ENCODE results near the gene MADD. TPM values are rescaled to one million over a fixed set of nuclear protein-coding genes. Genes with fewer than 3 reads are reported as not detected.

The MADD gene
- total RNA-seq, 1 experiment from 2014 or later = 24.8 TPM

- CTCF ChIA-PET = no interaction called here
Observed at GRCh38 chr11:47335733-47336132, 65.8 kb downstream of the MADD start.

GRCh38 chr11:47336595-47336994 is 66.7 kb downstream of the MADD start:
- no peaks in the 10 kb centered on the region for H3K4me1 Mint-ChIP-seq (ENCODE audit: insufficient read depth, unreplicated experiment)
- no peaks in the 10 kb centered on the region for H3K9me3 Mint-ChIP-seq (ENCODE audit: unreplicated experiment)
- no peak overlapping the region for H3K4me3 Mint-ChIP-seq (ENCODE audit: unreplicated experiment)
- no peaks in the 10 kb centered on the region for H3K27me3 Mint-ChIP-seq (ENCODE audit: insufficient read depth, unreplicated experiment)
- intact Hi-C loops (cut with micrococcal nuclease) = no loop called here
- no TSS peak for BruUV-seq (replicated peaks)
- ChIA-PET POLR2A (interaction anchor here (0.8 kb wide), 1 partner anchor 16 kb away, joined by 3 read pairs; the partner anchor contains the start of gene MYBPC3), CTCF (no interaction called here)
- no peak for TF ChIP-seq CTCF (IDR thresholded peaks at IDR 0.05; ENCODE audit: unreplicated experiment)
- no peaks in the 10 kb centered on the region for H3K36me3 Mint-ChIP-seq (ENCODE audit: insufficient read depth, unreplicated experiment)
- no peak for DNase-seq (ENCODE audit: unreplicated experiment)
- H3K27ac Mint-ChIP-seq (ENCODE audit: low read depth, unreplicated experiment) = no peak overlapping the region

More at GRCh38 chr11:47335733-47336132, 65.8 kb downstream of the MADD start:
- POLR2A ChIA-PET = interaction anchor here (0.6 kb wide), 1 partner anchor 10 kb away, joined by 3 read pairs; no protein-coding TSS in a partner anchor
- H3K4me3 Mint-ChIP-seq (ENCODE audit: unreplicated experiment) = no peak overlapping the region
- intact Hi-C loops (cut with micrococcal nuclease) = no loop called here
- no peak for DNase-seq (ENCODE audit: unreplicated experiment)
- no TSS peak for BruUV-seq (replicated peaks)
- peaks cover 1% of the 10 kb centered on the region for H3K36me3 Mint-ChIP-seq (ENCODE audit: insufficient read depth, unreplicated experiment)
- H3K27ac Mint-ChIP-seq (ENCODE audit: low read depth, unreplicated experiment) = no peak overlapping the region
- H3K9me3 Mint-ChIP-seq (ENCODE audit: unreplicated experiment) = no peaks in the 10 kb centered on the region
- no peaks in the 10 kb centered on the region for H3K27me3 Mint-ChIP-seq (ENCODE audit: insufficient read depth, unreplicated experiment)
- TF ChIP-seq CTCF (IDR thresholded peaks at IDR 0.05; ENCODE audit: unreplicated experiment) = no peak
- H3K4me1 Mint-ChIP-seq (ENCODE audit: insufficient read depth, unreplicated experiment) = no peaks in the 10 kb centered on the region

GRCh38 chr11:47337229-47337924 is 67.4 kb downstream of the MADD start:
- no peak overlapping the region for H3K27ac Mint-ChIP-seq (ENCODE audit: low read depth, unreplicated experiment)
- TF ChIP-seq CTCF (IDR thresholded peaks at IDR 0.05; ENCODE audit: unreplicated experiment) = no peak
- POLR2A ChIA-PET = interaction anchor here (0.8 kb wide), 1 partner anchor 15 kb away, joined by 3 read pairs; the partner anchor contains the start of gene MYBPC3
- DNase-seq (ENCODE audit: unreplicated experiment) = no peak
- CTCF ChIA-PET = interaction anchor here (0.9 kb wide), 1 partner anchor 75 kb away, joined by 3 read pairs; no protein-coding TSS in a partner anchor
- no peaks in the 10 kb centered on the region for H3K27me3 Mint-ChIP-seq (ENCODE audit: insufficient read depth, unreplicated experiment)
- H3K9me3 Mint-ChIP-seq (ENCODE audit: unreplicated experiment) = no peaks in the 10 kb centered on the region
- intact Hi-C loops (cut with micrococcal nuclease) = no loop called here
- H3K4me1 Mint-ChIP-seq (ENCODE audit: insufficient read depth, unreplicated experiment) = no peaks in the 10 kb centered on the region
- BruUV-seq (replicated peaks) = no TSS peak
- H3K4me3 Mint-ChIP-seq (ENCODE audit: unreplicated experiment) = no peak overlapping the region
- no peaks in the 10 kb centered on the region for H3K36me3 Mint-ChIP-seq (ENCODE audit: insufficient read depth, unreplicated experiment)

GRCh38 chr11:47338396-47339241 is 68.7 kb downstream of the MADD start:
- no peak overlapping the region for H3K4me3 Mint-ChIP-seq (ENCODE audit: unreplicated experiment)
- ChIA-PET POLR2A (no interaction called here), CTCF (interaction anchor here (0.7 kb wide), 1 partner anchor 494 kb away, joined by 3 read pairs; no protein-coding TSS in a partner anchor)
- H3K9me3 Mint-ChIP-seq (ENCODE audit: unreplicated experiment) = no peaks in the 10 kb centered on the region
- no peak for DNase-seq (ENCODE audit: unreplicated experiment)
- no peak overlapping the region for H3K27ac Mint-ChIP-seq (ENCODE audit: low read depth, unreplicated experiment)
- no peak for TF ChIP-seq CTCF (IDR thresholded peaks at IDR 0.05; ENCODE audit: unreplicated experiment)
- no peaks in the 10 kb centered on the region for H3K27me3 Mint-ChIP-seq (ENCODE audit: insufficient read depth, unreplicated experiment)
- no peaks in the 10 kb centered on the region for H3K4me1 Mint-ChIP-seq (ENCODE audit: insufficient read depth, unreplicated experiment)
- H3K36me3 Mint-ChIP-seq (ENCODE audit: insufficient read depth, unreplicated experiment) = no peaks in the 10 kb centered on the region
- no TSS peak for BruUV-seq (replicated peaks)
- intact Hi-C loops (cut with micrococcal nuclease) = no loop called here
